BE2C (cell line): ENCODE data around the gene HSF5.

Source experiments
- DNase-seq: peaks from one replicate; pipeline ENCODE4 v3.0.0-alpha.2; 2020
- H3K27me3 ChIP-seq: fragments of 250-450 bp; sonication (Bioruptor Pico); 2 replicates; pipeline ENCODE4 v1.5.1; 2020; ENCODE audit warnings: mild to moderate bottlenecking
- H3K36me3 ChIP-seq: fragments of 250-450 bp; sonication (Bioruptor Pico); 2 replicates; pipeline ENCODE4 v1.5.1; 2020; ENCODE audit warnings: mild to moderate bottlenecking
- H3K4me1 ChIP-seq: fragments of 250-450 bp; sonication (Bioruptor Pico); 2 replicates; pipeline ENCODE4 v1.5.1; 2020
- H3K4me3 ChIP-seq: 2 replicates; pipeline ENCODE4 v1.5.1; 2011; ENCODE audit warnings: low read depth, low read length
- H3K9me3 ChIP-seq: fragments of 250-450 bp; sonication (Bioruptor Pico); 2 replicates; pipeline ENCODE4 v1.5.1; 2020
- TF ChIP-seq, protein P1 (sequence below): IDR thresholded peaks from 2 replicates; pipeline ENCODE4 v1.5.1; 2012; ENCODE audit warnings: mild to moderate bottlenecking, low read depth, low read length

The HSF5 gene

DNA sequence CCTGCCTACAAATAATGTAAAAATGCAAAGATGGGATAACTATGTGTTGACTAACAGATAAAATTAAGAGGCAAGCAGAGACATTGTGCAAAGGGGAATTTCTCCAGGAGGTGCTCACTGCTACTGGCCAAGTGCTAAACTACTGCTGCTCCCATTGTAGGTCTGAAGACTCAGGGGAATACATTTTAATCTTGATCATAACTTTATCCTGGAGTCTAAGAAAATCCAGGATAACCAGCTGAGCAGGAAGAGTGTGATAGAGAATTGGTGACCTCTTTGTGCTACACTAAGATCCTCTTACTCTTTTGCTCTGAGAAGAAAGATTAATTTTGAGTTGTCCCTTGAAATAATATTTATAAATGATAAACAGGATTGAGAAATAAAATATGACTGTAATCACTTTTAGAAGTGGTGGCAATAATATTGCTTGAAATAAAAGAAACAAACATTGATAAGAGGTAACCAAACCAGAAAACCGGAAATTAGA is 76.8 kb downstream of the HSF5 start:
- no peak overlapping the region for H3K4me3 ChIP-seq
- no peaks in the 10 kb centered on the region for H3K9me3 ChIP-seq
- H3K36me3 ChIP-seq, result no peaks in the 10 kb centered on the region
- no peak for DNase-seq
- peaks cover 93% of the 10 kb centered on the region for H3K27me3 ChIP-seq
- TF ChIP-seq, protein P1, sequence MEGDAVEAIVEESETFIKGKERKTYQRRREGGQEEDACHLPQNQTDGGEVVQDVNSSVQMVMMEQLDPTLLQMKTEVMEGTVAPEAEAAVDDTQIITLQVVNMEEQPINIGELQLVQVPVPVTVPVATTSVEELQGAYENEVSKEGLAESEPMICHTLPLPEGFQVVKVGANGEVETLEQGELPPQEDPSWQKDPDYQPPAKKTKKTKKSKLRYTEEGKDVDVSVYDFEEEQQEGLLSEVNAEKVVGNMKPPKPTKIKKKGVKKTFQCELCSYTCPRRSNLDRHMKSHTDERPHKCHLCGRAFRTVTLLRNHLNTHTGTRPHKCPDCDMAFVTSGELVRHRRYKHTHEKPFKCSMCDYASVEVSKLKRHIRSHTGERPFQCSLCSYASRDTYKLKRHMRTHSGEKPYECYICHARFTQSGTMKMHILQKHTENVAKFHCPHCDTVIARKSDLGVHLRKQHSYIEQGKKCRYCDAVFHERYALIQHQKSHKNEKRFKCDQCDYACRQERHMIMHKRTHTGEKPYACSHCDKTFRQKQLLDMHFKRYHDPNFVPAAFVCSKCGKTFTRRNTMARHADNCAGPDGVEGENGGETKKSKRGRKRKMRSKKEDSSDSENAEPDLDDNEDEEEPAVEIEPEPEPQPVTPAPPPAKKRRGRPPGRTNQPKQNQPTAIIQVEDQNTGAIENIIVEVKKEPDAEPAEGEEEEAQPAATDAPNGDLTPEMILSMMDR, result no peak
- no peaks in the 10 kb centered on the region for H3K4me1 ChIP-seq

DNA sequence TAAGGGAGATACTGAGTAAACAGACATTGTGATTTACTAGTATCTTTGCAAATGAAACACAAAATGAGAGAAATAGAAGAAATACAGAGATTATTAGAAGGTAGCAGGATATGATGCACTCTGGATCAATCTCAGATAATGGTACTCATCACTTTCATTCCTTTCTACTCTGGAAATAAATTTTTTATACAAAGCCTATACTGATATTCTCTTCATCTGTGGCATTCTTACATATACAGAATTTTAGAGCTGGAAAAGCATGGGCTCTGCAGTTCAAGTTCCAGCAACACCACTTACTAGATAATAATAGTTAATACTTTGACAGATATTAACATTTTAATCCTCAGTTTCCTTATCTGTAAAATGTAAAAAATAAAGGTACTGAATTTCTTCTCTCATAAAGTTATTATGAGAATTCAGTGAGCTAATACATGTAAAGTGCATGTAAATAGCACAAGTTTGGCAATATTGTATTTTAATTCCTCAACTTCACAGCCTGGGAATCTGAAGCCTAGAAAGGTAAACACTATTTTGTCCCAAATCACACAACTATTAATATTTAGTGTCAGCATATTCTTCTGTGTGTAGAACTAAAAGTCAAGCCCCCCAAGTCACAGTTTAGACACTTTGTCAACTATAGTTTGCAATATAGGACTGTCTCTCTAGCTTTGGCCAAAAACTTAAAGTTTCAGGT is 77.3 kb downstream of the HSF5 start:
- TF ChIP-seq, protein P1, result no peak
- no peaks in the 10 kb centered on the region for H3K4me1 ChIP-seq
- no peaks in the 10 kb centered on the region for H3K9me3 ChIP-seq
- no peak overlapping the region for H3K4me3 ChIP-seq
- no peaks in the 10 kb centered on the region for H3K36me3 ChIP-seq
- DNase-seq, result no peak
- peaks cover 93% of the 10 kb centered on the region for H3K27me3 ChIP-seq

DNA sequence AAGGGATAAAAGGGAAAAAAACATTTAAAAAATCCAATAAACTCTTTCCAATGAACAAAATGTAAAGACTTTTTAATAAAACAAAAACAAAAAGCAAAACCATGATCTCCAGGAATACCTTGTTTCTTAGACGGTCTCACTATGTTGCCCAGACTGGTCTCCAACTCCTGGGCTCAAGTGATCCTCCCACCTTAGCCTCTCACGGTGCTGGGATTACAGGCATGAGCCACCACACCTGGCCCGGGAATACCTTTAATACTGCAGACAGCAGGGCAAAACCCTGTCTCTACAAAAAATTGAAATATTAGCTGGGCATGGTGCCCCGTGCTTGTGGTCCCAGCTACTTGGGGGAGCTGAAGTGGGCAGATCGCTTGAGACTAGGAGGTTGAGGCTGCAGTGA is 78.8 kb downstream of the HSF5 start:
- H3K4me3 ChIP-seq, result no peak overlapping the region
- H3K9me3 ChIP-seq, result no peaks in the 10 kb centered on the region
- H3K27me3 ChIP-seq, result peaks cover 91% of the 10 kb centered on the region
- TF ChIP-seq, protein P1, result no peak
- no peaks in the 10 kb centered on the region for H3K36me3 ChIP-seq
- DNase-seq, result no peak
- H3K4me1 ChIP-seq, result no peaks in the 10 kb centered on the region

DNA sequence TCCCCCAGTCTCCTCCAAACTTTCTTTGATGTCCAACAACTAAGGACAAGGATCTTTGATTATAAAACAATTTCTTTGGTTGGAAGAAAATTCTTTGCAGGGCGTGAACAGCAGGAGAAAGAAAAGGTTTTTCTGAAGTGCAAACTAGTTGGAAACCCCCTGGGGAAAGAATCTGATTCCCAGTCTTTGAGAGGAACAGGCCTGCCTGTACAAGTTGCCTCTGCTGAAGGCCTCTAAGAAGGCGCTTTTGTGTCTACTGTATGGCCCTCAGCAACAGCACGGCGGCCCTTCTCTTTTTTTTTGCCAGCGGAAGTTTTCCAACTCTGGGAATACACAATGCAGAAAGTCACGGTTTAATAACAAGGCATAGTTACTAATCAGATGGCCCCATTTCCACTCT is 84.9 kb downstream of the HSF5 start:
- TF ChIP-seq, protein P1, result no peak
- no peak for DNase-seq
- H3K27me3 ChIP-seq, result peaks cover 86% of the 10 kb centered on the region
- H3K9me3 ChIP-seq, result no peaks in the 10 kb centered on the region
- no peaks in the 10 kb centered on the region for H3K4me1 ChIP-seq
- no peak overlapping the region for H3K4me3 ChIP-seq
- H3K36me3 ChIP-seq, result no peaks in the 10 kb centered on the region

DNA sequence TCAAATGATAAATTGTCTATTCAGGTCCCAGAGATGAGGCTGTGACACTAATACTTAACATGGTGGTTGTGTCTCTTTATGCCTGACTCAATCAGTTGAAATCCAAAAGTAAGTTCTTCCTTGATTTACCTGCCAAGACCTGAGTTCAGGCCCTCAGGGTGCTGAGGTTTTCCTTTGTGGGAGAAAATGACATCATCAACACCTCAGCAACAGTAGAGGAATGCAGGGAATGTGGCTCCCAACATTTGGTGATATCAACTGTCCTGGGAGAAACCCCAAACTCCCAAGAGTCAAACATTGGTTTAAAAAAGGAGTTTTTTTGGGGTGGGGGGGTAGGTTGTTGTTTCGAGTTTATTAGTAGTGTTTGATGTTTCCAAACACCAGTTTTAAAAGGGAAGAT is 85.5 kb downstream of the HSF5 start:
- no peak overlapping the region for H3K4me3 ChIP-seq
- no peaks in the 10 kb centered on the region for H3K4me1 ChIP-seq
- peaks cover 86% of the 10 kb centered on the region for H3K27me3 ChIP-seq
- DNase-seq, result no peak
- no peaks in the 10 kb centered on the region for H3K9me3 ChIP-seq
- TF ChIP-seq, protein P1, result no peak
- H3K36me3 ChIP-seq, result no peaks in the 10 kb centered on the region

DNA sequence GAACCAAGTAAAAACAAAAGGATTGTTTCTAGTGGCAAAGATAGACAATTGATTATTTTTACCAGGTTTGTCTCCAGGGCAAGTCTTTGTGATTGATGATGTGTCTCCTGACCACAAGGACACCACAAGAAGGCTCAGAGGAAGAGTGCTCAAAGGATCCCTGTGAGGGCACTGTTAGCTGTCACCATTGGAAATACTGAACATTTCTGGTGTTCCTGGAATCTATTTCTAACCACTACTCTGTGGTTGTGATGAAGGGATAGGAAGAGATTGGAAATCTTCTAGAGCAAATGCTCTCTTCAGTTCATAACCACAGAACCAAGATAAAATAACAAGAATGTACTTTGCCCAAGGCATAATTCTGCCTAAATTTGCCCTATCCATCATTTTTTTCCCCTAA is 86.2 kb downstream of the HSF5 start:
- Histone ChIP-seq H3K36me3 (no peaks in the 10 kb centered on the region), H3K27me3 (peaks cover 86% of the 10 kb centered on the region), H3K4me1 (no peaks in the 10 kb centered on the region), H3K4me3 (no peak overlapping the region), H3K9me3 (no peaks in the 10 kb centered on the region)
- no peak for DNase-seq
- TF ChIP-seq, protein P1, result no peak
